Ascending aorta (tissue), 2 donors: ENCODE results near the gene BRK1. TPM values are rescaled to one million over a fixed set of nuclear protein-coding genes. Genes with fewer than 3 reads are reported as not detected.

Source experiments
- DNase-seq, 2 donors: peaks; one replicate each; pipeline ENCODE4 v3.0.0-alpha.2; 2019; ENCODE audit warnings: low spot score in 2 of 2
- H3K27ac ChIP-seq, 2 donors: fragments of 200-600 bp; sonication (generic); one replicate each; pipeline ENCODE4 v1.5.1; 2016 to 2017; ENCODE audit warnings: mild to moderate bottlenecking in 1 of 2
- H3K27me3 ChIP-seq: fragments of 200-600 bp; sonication (generic); one replicate; pipeline ENCODE4 v1.5.1; 2017
- H3K36me3 ChIP-seq, 2 donors: fragments of 200-600 bp; sonication (generic); one replicate each; pipeline ENCODE4 v1.5.1; 2016
- H3K4me1 ChIP-seq, 2 donors: fragments of 200-600 bp; sonication (generic); one replicate each; pipeline ENCODE4 v1.5.1; 2016 to 2017; ENCODE audit warnings: mild to moderate bottlenecking in 1 of 2
- H3K4me3 ChIP-seq, 2 donors: fragments of 200-600 bp; sonication (generic); one replicate each; pipeline ENCODE4 v1.5.1; 2016 to 2017; ENCODE audit warnings: mild to moderate bottlenecking in 1 of 2
- H3K9me3 ChIP-seq, 2 donors: fragments of 200-600 bp; sonication (generic); one replicate each; pipeline ENCODE4 v1.5.1; 2016
- intact Hi-C: fragments of 100-400 bp; cut with DNase I; formaldehyde crosslinking; loops from one replicate; pipeline ENCODE4 v1.15.1; 2023
- total RNA-seq: library from RNA; depleted of rRNA; stranded (reverse); fragments of >200 nt; gene quantifications from one replicate; pipeline ENCODE4 v1.1.0, GENCODE V29; 2016
- TF ChIP-seq, protein P1 (sequence below), 3 experiments: fragments of 200-600 bp in 2 of 3; fragments of 450-650 bp in 1 of 3; sonication (generic) in 2 of 3; IDR thresholded peaks; one replicate each; pipeline ENCODE4 v1.5.1; 2016 to 2019; ENCODE audit warnings: antibody characterized with exemption in 3 of 3, mild to moderate bottlenecking in 1 of 3, moderate library complexity in 1 of 3

Gene BRK1
- total RNA-seq, 1 donor from 2014 or later: 87.3 TPM

DNA sequence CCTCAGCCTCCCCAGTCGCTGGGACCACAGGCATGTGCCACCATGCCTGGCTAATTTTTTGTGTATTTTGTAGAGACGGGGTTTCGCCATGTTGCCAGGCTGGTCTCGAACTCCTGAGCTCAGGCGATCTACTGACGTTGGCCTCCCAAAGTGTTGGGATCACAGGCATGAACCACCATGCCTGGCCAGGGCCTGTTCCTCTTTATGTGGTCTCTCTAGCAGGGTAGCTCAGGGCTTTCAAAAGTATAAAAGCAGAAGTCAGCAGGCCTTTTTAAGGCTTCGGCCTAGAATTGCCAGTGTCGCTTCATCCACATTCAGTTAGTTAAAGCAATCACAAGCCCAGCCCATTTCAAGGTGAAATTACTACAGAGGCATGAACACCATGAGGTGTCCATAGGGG is 33.8 kb downstream of the BRK1 start:
- TF ChIP-seq, protein P1, sequence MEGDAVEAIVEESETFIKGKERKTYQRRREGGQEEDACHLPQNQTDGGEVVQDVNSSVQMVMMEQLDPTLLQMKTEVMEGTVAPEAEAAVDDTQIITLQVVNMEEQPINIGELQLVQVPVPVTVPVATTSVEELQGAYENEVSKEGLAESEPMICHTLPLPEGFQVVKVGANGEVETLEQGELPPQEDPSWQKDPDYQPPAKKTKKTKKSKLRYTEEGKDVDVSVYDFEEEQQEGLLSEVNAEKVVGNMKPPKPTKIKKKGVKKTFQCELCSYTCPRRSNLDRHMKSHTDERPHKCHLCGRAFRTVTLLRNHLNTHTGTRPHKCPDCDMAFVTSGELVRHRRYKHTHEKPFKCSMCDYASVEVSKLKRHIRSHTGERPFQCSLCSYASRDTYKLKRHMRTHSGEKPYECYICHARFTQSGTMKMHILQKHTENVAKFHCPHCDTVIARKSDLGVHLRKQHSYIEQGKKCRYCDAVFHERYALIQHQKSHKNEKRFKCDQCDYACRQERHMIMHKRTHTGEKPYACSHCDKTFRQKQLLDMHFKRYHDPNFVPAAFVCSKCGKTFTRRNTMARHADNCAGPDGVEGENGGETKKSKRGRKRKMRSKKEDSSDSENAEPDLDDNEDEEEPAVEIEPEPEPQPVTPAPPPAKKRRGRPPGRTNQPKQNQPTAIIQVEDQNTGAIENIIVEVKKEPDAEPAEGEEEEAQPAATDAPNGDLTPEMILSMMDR (IDR thresholded peaks at IDR 0.05): no peak
- Histone ChIP-seq H3K36me3 (peaks cover 39 to 55% of the 10 kb centered on the region in 2 donors), H3K27ac (no peak overlapping the region), H3K9me3 (no peaks in the 10 kb centered on the region), H3K27me3 (no peaks in the 10 kb centered on the region), H3K4me1 (peaks cover 0 to 9% of the 10 kb centered on the region in 2 donors), H3K4me3 (no peak overlapping the region)
- intact Hi-C loops: loop anchor here (10.0 kb wide), 1 partner anchor 414 kb away; the partner anchor contains the start of gene BRPF1
- DNase-seq: no peak

DNA sequence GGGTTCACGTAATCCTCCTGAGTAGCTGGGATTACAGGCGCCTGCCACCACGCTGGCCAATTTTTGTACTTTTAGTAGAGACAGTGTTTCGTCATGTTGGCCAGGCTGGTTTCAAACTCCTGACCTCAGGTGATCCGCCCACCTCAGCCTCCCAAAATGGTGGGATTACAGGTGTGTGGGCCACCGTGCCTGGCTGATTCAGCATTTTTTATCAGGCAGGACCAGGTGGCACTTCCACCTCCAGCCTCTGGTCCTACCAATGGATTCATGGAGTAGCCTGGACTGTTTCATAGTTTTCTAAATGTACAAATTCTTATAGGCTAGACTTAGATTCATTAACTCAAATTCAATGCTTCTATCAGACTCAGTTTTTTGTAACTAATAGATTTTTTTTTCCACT is 35.5 kb downstream of the BRK1 start:
- Histone ChIP-seq H3K4me3 (no peak overlapping the region), H3K27me3 (no peaks in the 10 kb centered on the region), H3K27ac (no peak overlapping the region), H3K9me3 (no peaks in the 10 kb centered on the region), H3K36me3 (peaks cover 39 to 55% of the 10 kb centered on the region in 2 donors), H3K4me1 (no peaks in the 10 kb centered on the region)
- TF ChIP-seq, protein P1 (IDR thresholded peaks at IDR 0.05): no peak
- intact Hi-C loops: no loop called here
- DNase-seq: no peak

DNA sequence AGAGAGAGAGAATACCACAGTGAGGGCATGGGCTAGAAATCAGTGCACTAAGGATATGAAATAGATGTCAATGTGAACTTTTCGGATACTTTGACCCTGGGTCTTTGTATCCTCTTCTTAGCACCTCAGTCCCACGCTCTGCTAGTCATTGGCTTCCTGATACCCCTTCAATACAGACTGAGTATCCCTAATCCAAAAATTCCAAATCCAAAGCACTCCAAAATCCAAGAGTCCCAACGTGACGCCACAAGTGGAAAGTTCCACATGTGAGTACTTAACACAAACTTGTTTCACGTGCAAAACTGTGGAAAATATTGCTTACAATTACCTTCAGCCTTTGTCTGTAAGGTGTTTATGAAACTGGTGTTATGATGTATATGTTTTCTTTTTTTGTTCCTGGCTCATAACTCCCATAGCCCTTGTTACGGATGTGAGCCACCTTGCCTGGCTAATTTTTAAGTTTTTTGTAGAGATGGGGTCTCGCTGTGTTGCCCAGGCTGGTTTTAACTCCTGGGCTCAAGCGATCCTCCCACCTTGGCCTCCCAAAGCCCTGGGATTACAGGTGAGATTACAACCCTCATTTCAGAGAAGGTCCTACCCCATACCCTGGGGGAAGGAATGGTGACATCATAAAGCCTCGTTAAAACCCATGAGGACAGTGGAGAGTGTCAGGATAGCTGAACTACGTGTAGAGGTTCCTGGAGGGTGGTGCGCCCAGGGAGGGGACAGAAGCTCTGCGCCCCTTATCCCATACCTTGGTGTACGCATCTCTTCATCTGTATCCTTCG is 39.1 kb downstream of the BRK1 start:
- DNase-seq: no peak
- Histone ChIP-seq H3K27ac (no peak overlapping the region), H3K4me3 (no peak overlapping the region), H3K4me1 (no peaks in the 10 kb centered on the region), H3K36me3 (peaks cover 30 to 34% of the 10 kb centered on the region in 2 donors), H3K27me3 (no peaks in the 10 kb centered on the region), H3K9me3 (no peaks in the 10 kb centered on the region)
- intact Hi-C loops: no loop called here
- TF ChIP-seq, protein P1 (IDR thresholded peaks at IDR 0.05): no peak

DNA sequence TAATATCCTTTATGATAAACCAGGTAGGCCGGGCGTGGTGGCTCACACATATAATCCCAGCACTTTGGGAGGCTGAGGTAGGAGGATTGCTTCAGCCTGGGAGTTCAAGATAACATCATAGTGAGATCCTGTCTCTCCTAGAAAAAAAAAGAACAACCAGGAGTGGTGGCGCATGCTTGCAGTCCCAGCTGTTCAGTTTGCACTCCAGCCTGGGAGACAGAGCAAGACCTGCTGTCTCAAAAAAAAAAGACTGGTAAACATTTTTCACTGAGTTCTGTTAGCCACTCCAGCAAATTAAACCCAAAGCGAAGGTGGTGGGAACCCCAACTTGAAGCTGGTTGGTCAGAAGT is 39.6 kb downstream of the BRK1 start:
- Histone ChIP-seq H3K4me1 (no peaks in the 10 kb centered on the region), H3K27me3 (no peaks in the 10 kb centered on the region), H3K36me3 (peaks cover 24 to 28% of the 10 kb centered on the region in 2 donors), H3K4me3 (no peak overlapping the region), H3K9me3 (no peaks in the 10 kb centered on the region), H3K27ac (no peak overlapping the region)
- TF ChIP-seq, protein P1 (IDR thresholded peaks at IDR 0.05): no peak
- intact Hi-C loops: no loop called here
- DNase-seq: no peak

DNA sequence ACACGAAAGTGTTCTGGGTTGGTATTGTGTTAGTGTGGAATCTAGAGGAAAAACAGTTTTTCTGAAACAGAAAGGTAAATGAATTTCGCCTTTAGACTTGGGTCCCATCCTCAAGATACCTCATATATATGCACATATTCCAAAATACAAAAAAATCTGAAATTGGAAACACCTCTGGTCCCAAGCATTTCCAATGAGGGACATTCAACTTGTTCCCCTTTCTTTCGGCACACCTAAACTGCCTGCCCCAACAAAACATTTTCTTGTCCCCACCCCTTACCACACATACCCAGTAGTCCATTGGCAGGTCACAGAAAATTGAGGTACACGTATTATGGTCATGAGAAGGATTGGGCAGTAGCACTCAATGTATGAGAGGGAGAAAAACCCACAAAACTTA is 40.2 kb downstream of the BRK1 start:
- intact Hi-C loops: no loop called here
- Histone ChIP-seq H3K27me3 (no peaks in the 10 kb centered on the region), H3K9me3 (no peaks in the 10 kb centered on the region), H3K27ac (no peak overlapping the region), H3K4me3 (no peak overlapping the region), H3K4me1 (no peaks in the 10 kb centered on the region), H3K36me3 (peaks cover 20 to 23% of the 10 kb centered on the region in 2 donors)
- no peak for DNase-seq
- TF ChIP-seq, protein P1 (IDR thresholded peaks at IDR 0.05): no peak
